Astrocyte (in vitro differentiated cells and primary cell): ENCODE data around the gene MROH7. TPM values are rescaled to one million over a fixed set of nuclear protein-coding genes. Genes with fewer than 3 reads are reported as not detected.

Experiments
- DNase-seq: peaks from one replicate; pipeline ENCODE4 v3.0.0-alpha.2; 2010; ENCODE audit warnings: low read depth
- FAIRE-seq: peaks from 2 replicates; lab custom pipeline; 2011; peaks lifted over from hg19 to GRCh38; lab: Jason Lieb, UNC
- H2AFZ ChIP-seq: 2 replicates; pipeline ENCODE4 v1.6.0; 2012; ENCODE audit warnings: low read depth, low read length, inconsistent platforms
- H3K27ac ChIP-seq: 2 replicates; pipeline ENCODE4 v1.5.1; 2011; ENCODE audit warnings: low read depth, low read length, inconsistent platforms
- H3K27me3 ChIP-seq: 2 replicates; pipeline ENCODE4 v1.6.0; 2011; ENCODE audit warnings: low read length, inconsistent platforms; ENCODE audit not compliant: insufficient read depth
- H3K36me3 ChIP-seq: 2 replicates; pipeline ENCODE4 v1.5.1; 2011; ENCODE audit warnings: low read length, inconsistent platforms; ENCODE audit not compliant: insufficient read depth
- H3K4me1 ChIP-seq: 2 replicates; pipeline ENCODE4 v1.5.1; 2011; ENCODE audit warnings: low read length, inconsistent platforms; ENCODE audit not compliant: insufficient read depth
- H3K4me2 ChIP-seq: 2 replicates; pipeline ENCODE4 v1.6.0; 2012; ENCODE audit warnings: low read length, inconsistent platforms
- H3K4me3 ChIP-seq: 2 replicates; pipeline ENCODE4 v1.5.1; 2011; ENCODE audit warnings: low read depth, mild to moderate bottlenecking, low read length, inconsistent platforms; ENCODE audit not compliant: insufficient read depth
- H3K79me2 ChIP-seq: 2 replicates; pipeline ENCODE4 v1.6.0; 2012; ENCODE audit warnings: mild to moderate bottlenecking, low read length, inconsistent platforms; ENCODE audit not compliant: insufficient read depth
- H3K9ac ChIP-seq: 2 replicates; pipeline ENCODE4 v1.6.0; 2012; ENCODE audit warnings: mild to moderate bottlenecking, low read length, inconsistent platforms
- H3K9me3 ChIP-seq: 2 replicates; pipeline ENCODE4 v1.5.1; 2012; ENCODE audit warnings: low read depth, mild to moderate bottlenecking, low read length, inconsistent platforms; ENCODE audit not compliant: insufficient read depth
- H4K20me1 ChIP-seq: 2 replicates; pipeline ENCODE4 v1.6.0; 2012; ENCODE audit warnings: low read length, inconsistent platforms; ENCODE audit not compliant: insufficient read depth
- H3K27ac Mint-ChIP-seq: one replicate; pipeline ENCODE4 v1.8.0; 2021; ENCODE audit warnings: mild to moderate bottlenecking, mixed read lengths; ENCODE audit not compliant: unreplicated experiment
- H3K27me3 Mint-ChIP-seq: one replicate; pipeline ENCODE4 v1.8.0; 2021; ENCODE audit warnings: low read depth, mixed read lengths; ENCODE audit not compliant: unreplicated experiment
- H3K36me3 Mint-ChIP-seq: one replicate; pipeline ENCODE4 v1.8.0; 2021; ENCODE audit warnings: low read depth, mixed read lengths; ENCODE audit not compliant: unreplicated experiment
- H3K4me1 Mint-ChIP-seq: one replicate; pipeline ENCODE4 v1.8.0; 2021; ENCODE audit warnings: low read depth, mixed read lengths; ENCODE audit not compliant: unreplicated experiment
- H3K4me3 Mint-ChIP-seq: one replicate; pipeline ENCODE4 v1.8.0; 2021; ENCODE audit warnings: mild to moderate bottlenecking, moderate library complexity, mixed read lengths; ENCODE audit not compliant: unreplicated experiment
- H3K9me3 Mint-ChIP-seq: one replicate; pipeline ENCODE4 v1.8.0; 2021; ENCODE audit warnings: mild to moderate bottlenecking, mixed read lengths; ENCODE audit not compliant: unreplicated experiment
- EZH2 ChIP-seq: IDR thresholded peaks from 2 replicates; pipeline ENCODE4 v1.6.1; 2012; ENCODE audit warnings: mild to moderate bottlenecking, low read length, inconsistent platforms; ENCODE audit not compliant: insufficient read depth
- total RNA-seq: library from RNA; stranded (reverse); gene quantifications from 2 replicates; pipeline ENCODE4 v1.2.1, GENCODE V29; 2021
- TF ChIP-seq, protein P1 (sequence below): IDR thresholded peaks from 2 replicates; pipeline ENCODE4 v1.5.1; 2011; ENCODE audit warnings: low read depth, mild to moderate bottlenecking, inconsistent platforms, low read length, moderate library complexity; ENCODE audit not compliant: insufficient read depth

The MROH7 gene
- total RNA-seq, 1 donor from 2014 or later: not detected

DNA sequence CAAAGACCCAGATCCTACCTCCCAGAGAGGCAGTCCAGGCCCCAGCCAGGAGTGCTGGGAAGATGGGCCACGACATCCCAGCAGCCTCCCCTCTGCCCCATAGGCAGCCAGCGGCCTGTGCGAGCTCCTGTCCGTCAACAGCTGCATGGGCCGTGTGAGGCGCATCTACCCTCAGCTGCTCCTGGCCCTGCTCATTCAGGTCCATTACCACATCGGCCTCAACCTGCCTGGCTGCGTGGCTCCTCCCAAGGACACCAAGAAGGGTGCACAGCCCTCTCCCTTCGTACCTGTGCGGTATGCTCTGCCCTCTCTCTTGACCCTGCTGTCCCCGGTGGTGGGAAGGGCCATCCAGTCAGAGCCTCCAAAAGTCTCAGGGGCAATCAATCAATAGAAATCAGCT is 44.6 kb downstream of the MROH7 start:
- no peaks in the 10 kb centered on the region for H3K4me1 ChIP-seq
- H3K9me3 ChIP-seq: no peaks in the 10 kb centered on the region
- H3K4me3 ChIP-seq: no peak overlapping the region
- Mint-ChIP-seq H3K4me3 (no peak overlapping the region), H3K27ac (no peak overlapping the region), H3K4me1 (no peaks in the 10 kb centered on the region), H3K36me3 (no peaks in the 10 kb centered on the region), H3K9me3 (peaks cover 6% of the 10 kb centered on the region), H3K27me3 (peaks cover 33% of the 10 kb centered on the region)
- H3K36me3 ChIP-seq: no peaks in the 10 kb centered on the region
- TF ChIP-seq, protein P1, sequence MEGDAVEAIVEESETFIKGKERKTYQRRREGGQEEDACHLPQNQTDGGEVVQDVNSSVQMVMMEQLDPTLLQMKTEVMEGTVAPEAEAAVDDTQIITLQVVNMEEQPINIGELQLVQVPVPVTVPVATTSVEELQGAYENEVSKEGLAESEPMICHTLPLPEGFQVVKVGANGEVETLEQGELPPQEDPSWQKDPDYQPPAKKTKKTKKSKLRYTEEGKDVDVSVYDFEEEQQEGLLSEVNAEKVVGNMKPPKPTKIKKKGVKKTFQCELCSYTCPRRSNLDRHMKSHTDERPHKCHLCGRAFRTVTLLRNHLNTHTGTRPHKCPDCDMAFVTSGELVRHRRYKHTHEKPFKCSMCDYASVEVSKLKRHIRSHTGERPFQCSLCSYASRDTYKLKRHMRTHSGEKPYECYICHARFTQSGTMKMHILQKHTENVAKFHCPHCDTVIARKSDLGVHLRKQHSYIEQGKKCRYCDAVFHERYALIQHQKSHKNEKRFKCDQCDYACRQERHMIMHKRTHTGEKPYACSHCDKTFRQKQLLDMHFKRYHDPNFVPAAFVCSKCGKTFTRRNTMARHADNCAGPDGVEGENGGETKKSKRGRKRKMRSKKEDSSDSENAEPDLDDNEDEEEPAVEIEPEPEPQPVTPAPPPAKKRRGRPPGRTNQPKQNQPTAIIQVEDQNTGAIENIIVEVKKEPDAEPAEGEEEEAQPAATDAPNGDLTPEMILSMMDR: no peak
- H3K27ac ChIP-seq: no peak overlapping the region
- H3K27me3 ChIP-seq: peaks cover 14% of the 10 kb centered on the region
- no peak overlapping the region for H3K4me2 ChIP-seq
- DNase-seq (no peak), FAIRE-seq (no peak)
- no peak overlapping the region for H2AFZ ChIP-seq
- no peak overlapping the region for H3K9ac ChIP-seq
- no peaks in the 10 kb centered on the region for H4K20me1 ChIP-seq
- H3K79me2 ChIP-seq: no peaks in the 10 kb centered on the region

DNA sequence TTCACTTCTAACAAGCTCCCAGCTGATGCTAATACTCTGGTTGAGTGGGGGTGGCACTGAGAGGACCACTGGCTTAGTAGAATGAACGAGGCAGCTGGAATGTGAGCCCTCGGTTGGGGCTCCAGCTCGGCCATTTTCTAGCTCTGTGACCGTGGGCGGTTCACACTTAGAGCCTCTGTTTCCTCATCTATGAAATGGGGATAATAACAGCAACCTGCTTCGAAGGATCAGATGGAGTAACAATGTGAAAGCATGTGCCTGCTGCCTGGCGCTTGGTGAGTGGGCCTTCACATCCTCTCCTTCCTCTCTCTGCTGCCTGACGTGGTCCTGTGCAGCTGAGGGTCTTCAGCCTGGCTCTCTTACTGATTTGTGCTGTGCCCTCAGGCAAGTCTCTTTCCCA is 53.2 kb downstream of the MROH7 start:
- no peak overlapping the region for H3K9ac ChIP-seq
- Mint-ChIP-seq H3K27ac (no peak overlapping the region), H3K9me3 (no peaks in the 10 kb centered on the region), H3K36me3 (no peaks in the 10 kb centered on the region), H3K27me3 (peaks cover 48% of the 10 kb centered on the region), H3K4me3 (no peak overlapping the region), H3K4me1 (no peaks in the 10 kb centered on the region)
- no peak for TF ChIP-seq EZH2
- TF ChIP-seq, protein P1: no peak
- peaks cover 3% of the 10 kb centered on the region for H3K27me3 ChIP-seq
- no peaks in the 10 kb centered on the region for H4K20me1 ChIP-seq
- no peaks in the 10 kb centered on the region for H3K9me3 ChIP-seq
- DNase-seq: no peak
- H3K4me2 ChIP-seq: no peak overlapping the region
- no peak for FAIRE-seq
- H3K4me1 ChIP-seq: no peaks in the 10 kb centered on the region
- no peaks in the 10 kb centered on the region for H3K79me2 ChIP-seq
- H3K36me3 ChIP-seq: no peaks in the 10 kb centered on the region
- H3K27ac ChIP-seq: no peak overlapping the region
- H3K4me3 ChIP-seq: no peak overlapping the region
- H2AFZ ChIP-seq: no peak overlapping the region

DNA sequence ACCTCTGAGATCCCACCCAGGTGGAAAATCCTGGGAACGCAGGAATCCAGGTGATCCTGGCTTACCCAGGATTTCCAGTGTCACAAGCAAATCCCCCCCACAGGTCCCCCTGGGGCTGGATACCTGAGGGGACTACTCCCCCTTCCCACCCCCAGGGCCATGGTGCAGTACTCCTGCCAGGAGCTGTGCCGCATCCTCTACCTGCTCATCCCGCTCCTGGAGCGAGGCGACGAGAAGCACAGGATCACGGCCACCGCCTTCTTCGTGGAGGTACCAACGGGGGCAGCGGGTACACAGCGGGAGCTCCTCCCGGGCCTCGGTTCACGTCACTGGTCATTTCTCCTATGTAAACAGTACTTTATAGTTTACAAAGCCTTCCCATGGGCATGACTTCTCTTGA is 53.6 kb downstream of the MROH7 start:
- H3K36me3 ChIP-seq: no peaks in the 10 kb centered on the region
- no peak overlapping the region for H3K4me2 ChIP-seq
- no peak for DNase-seq
- no peaks in the 10 kb centered on the region for H3K4me1 ChIP-seq
- H3K4me1 Mint-ChIP-seq: no peaks in the 10 kb centered on the region
- no peaks in the 10 kb centered on the region for H3K9me3 Mint-ChIP-seq
- peaks cover 50% of the 10 kb centered on the region for H3K27me3 Mint-ChIP-seq
- TF ChIP-seq, protein P1: no peak
- no peak for TF ChIP-seq EZH2
- H4K20me1 ChIP-seq: no peaks in the 10 kb centered on the region
- no peak overlapping the region for H3K4me3 ChIP-seq
- no peak overlapping the region for H3K27ac Mint-ChIP-seq
- no peaks in the 10 kb centered on the region for H3K9me3 ChIP-seq
- H3K79me2 ChIP-seq: no peaks in the 10 kb centered on the region
- H3K27me3 ChIP-seq: peaks cover 3% of the 10 kb centered on the region
- no peak overlapping the region for H2AFZ ChIP-seq
- FAIRE-seq: no peak
- no peak overlapping the region for H3K27ac ChIP-seq
- H3K36me3 Mint-ChIP-seq: no peaks in the 10 kb centered on the region
- no peak overlapping the region for H3K9ac ChIP-seq
- H3K4me3 Mint-ChIP-seq: no peak overlapping the region
